Measurements from ENCODE around the gene PPM1H. TPM values are rescaled to one million over a fixed set of nuclear protein-coding genes. Genes with fewer than 3 reads are reported as not detected.

PPM1H gene
- total RNA-seq, 1 donor from 2014 or later, result 6.3 TPM

- Mint-ChIP-seq H3K36me3 (ENCODE audit: unreplicated experiment) (no peaks in the 10 kb centered on the region), H3K27me3 (ENCODE audit: unreplicated experiment) (peaks cover 10% of the 10 kb centered on the region), H3K9me3 (ENCODE audit: unreplicated experiment) (peaks cover 8% of the 10 kb centered on the region), H3K4me1 (ENCODE audit: low read depth, unreplicated experiment) (peaks cover 27% of the 10 kb centered on the region), H3K4me3 (ENCODE audit: unreplicated experiment) (peak overlapping the region; percentile 5), H3K27ac (ENCODE audit: unreplicated experiment) (peak overlapping the region; percentile 94)
- TF ChIP-seq CTCF (IDR thresholded peaks at IDR 0.05; ENCODE audit: partially characterized antibody, unreplicated experiment), result no peak
- DNase-seq, result no peak
These were observed 240.8 kb downstream of the PPM1H start for GRCh38 chr12:62694116-62694515.

GRCh38 chr12:62693376-62694050, 241.4 kb downstream of the PPM1H start:
- peak overlapping the region; percentile 94 for H3K27ac Mint-ChIP-seq (ENCODE audit: unreplicated experiment)
- H3K36me3 Mint-ChIP-seq (ENCODE audit: unreplicated experiment), result no peaks in the 10 kb centered on the region
- H3K9me3 Mint-ChIP-seq (ENCODE audit: unreplicated experiment), result peaks cover 8% of the 10 kb centered on the region
- no peak for TF ChIP-seq CTCF (IDR thresholded peaks at IDR 0.05; ENCODE audit: partially characterized antibody, unreplicated experiment)
- peak; percentile 61 for DNase-seq
- peaks cover 10% of the 10 kb centered on the region for H3K27me3 Mint-ChIP-seq (ENCODE audit: unreplicated experiment)
- peaks cover 27% of the 10 kb centered on the region for H3K4me1 Mint-ChIP-seq (ENCODE audit: low read depth, unreplicated experiment)
- H3K4me3 Mint-ChIP-seq (ENCODE audit: unreplicated experiment), result peak overlapping the region; percentile 54

- Mint-ChIP-seq H3K4me1 (ENCODE audit: low read depth, unreplicated experiment) (peaks cover 27% of the 10 kb centered on the region), H3K27ac (ENCODE audit: unreplicated experiment) (peak overlapping the region; percentile 94), H3K27me3 (ENCODE audit: unreplicated experiment) (peaks cover 10% of the 10 kb centered on the region), H3K36me3 (ENCODE audit: unreplicated experiment) (no peaks in the 10 kb centered on the region), H3K9me3 (ENCODE audit: unreplicated experiment) (peaks cover 8% of the 10 kb centered on the region), H3K4me3 (ENCODE audit: unreplicated experiment) (no peak overlapping the region)
- no peak for DNase-seq
- TF ChIP-seq CTCF (IDR thresholded peaks at IDR 0.05; ENCODE audit: partially characterized antibody, unreplicated experiment), result no peak
These were observed 242.1 kb downstream of the PPM1H start for GRCh38 chr12:62692884-62693283.

- peaks cover 8% of the 10 kb centered on the region for H3K9me3 Mint-ChIP-seq (ENCODE audit: unreplicated experiment)
- H3K27me3 Mint-ChIP-seq (ENCODE audit: unreplicated experiment), result peaks cover 10% of the 10 kb centered on the region
- H3K4me1 Mint-ChIP-seq (ENCODE audit: low read depth, unreplicated experiment), result peaks cover 27% of the 10 kb centered on the region
- no peak overlapping the region for H3K27ac Mint-ChIP-seq (ENCODE audit: unreplicated experiment)
- TF ChIP-seq CTCF (IDR thresholded peaks at IDR 0.05; ENCODE audit: partially characterized antibody, unreplicated experiment), result no peak
- no peak for DNase-seq
- no peak overlapping the region for H3K4me3 Mint-ChIP-seq (ENCODE audit: unreplicated experiment)
- no peaks in the 10 kb centered on the region for H3K36me3 Mint-ChIP-seq (ENCODE audit: unreplicated experiment)
These were observed 243.6 kb downstream of the PPM1H start for GRCh38 chr12:62691309-62691708.

GRCh38 chr12:62689042-62689839, 245.7 kb downstream of the PPM1H start:
- Mint-ChIP-seq H3K9me3 (ENCODE audit: unreplicated experiment) (peaks cover 8% of the 10 kb centered on the region), H3K27me3 (ENCODE audit: unreplicated experiment) (peaks cover 10% of the 10 kb centered on the region), H3K4me1 (ENCODE audit: low read depth, unreplicated experiment) (peaks cover 16% of the 10 kb centered on the region), H3K27ac (ENCODE audit: unreplicated experiment) (no peak overlapping the region), H3K36me3 (ENCODE audit: unreplicated experiment) (no peaks in the 10 kb centered on the region), H3K4me3 (ENCODE audit: unreplicated experiment) (no peak overlapping the region)
- no peak for DNase-seq
- TF ChIP-seq CTCF (IDR thresholded peaks at IDR 0.05; ENCODE audit: partially characterized antibody, unreplicated experiment), result no peak
